NCI-H82 (cell line): ENCODE measurements around the gene PCDHGB5.
"Not testable (repeated sequence)": the region's sequence is repeated elsewhere in the genome, so short reads cannot be mapped to it uniquely, and the experiment has no call there.

ENCODE experiments used
- DNase-seq: peaks from one replicate; lab custom pipeline; 2025; lab: John Stamatoyannopoulos, UW

Gene PCDHGB5

GRCh38 chr5:141412854-141413539 lies 15.2 kb downstream of the PCDHGB5 start, which contains the start of gene PCDHGA10:
TSS of gene PCDHGA10 (plus strand) at chr5:141412987. CDS start at chr5:141413176, 189 bp downstream.
- DNase-seq = peak; percentile 47

DNA sequence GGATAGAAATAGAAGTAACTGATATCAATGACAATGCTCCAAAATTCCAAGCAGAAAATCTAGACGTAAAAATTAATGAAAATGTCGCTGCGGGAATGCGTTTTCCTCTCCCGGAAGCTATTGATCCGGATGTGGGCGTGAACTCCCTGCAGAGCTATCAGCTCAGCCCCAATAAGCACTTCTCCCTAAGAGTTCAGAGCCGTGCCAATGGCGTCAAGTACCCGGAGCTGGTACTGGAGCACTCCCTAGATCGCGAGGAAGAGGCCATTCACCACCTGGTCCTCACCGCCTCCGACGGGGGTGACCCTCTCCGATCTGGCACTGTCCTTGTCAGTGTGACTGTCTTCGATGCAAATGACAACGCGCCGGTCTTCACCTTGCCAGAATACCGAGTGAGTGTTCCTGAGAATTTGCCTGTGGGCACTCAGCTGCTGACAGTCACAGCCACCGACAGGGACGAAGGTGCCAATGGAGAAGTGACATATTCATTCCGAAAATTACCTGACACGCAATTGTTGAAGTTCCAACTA lies 15.9 kb downstream of the PCDHGB5 start:
- DNase-seq = no peak

DNA sequence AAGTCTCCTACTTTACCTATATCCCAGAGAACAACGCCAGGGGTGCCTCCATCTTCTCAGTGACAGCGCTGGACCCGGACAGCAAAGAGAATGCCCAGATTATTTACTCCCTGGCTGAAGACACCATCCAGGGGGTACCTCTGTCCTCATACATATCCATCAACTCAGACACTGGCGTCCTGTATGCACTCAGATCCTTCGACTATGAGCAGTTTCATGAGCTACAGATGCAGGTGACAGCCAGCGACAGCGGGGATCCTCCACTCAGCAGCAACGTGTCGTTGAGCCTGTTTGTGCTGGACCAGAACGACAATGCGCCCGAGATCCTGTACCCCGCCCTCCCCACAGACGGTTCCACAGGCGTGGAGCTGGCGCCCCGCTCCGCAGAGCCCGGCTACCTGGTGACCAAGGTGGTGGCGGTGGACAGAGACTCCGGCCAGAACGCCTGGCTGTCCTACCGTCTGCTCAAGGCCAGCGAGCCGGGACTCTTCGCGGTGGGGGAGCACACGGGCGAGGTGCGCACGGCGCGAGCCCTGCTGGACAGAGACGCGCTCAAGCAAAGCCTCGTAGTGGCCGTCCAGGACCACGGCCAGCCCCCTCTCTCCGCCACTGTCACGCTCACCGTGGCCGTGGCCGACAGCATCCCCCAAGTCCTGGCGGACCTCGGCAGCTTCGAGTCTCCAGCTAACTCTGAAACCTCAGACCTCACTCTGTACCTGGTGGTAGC lies 17.0 kb downstream of the PCDHGB5 start:
- not testable (repeated sequence) for DNase-seq

DNA sequence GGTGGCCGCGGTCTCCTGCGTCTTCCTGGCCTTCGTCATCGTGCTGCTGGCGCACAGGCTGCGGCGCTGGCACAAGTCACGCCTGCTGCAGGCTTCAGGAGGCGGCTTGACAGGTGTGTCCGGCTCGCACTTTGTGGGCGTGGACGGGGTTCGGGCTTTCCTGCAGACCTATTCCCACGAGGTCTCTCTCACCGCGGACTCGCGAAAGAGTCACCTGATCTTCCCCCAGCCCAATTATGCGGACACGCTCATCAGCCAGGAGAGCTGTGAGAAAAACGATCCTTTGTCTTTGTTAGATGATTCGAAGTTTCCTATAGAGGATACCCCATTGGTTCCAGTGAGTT lies 17.5 kb downstream of the PCDHGB5 start:
- not testable (repeated sequence) for DNase-seq

DNA sequence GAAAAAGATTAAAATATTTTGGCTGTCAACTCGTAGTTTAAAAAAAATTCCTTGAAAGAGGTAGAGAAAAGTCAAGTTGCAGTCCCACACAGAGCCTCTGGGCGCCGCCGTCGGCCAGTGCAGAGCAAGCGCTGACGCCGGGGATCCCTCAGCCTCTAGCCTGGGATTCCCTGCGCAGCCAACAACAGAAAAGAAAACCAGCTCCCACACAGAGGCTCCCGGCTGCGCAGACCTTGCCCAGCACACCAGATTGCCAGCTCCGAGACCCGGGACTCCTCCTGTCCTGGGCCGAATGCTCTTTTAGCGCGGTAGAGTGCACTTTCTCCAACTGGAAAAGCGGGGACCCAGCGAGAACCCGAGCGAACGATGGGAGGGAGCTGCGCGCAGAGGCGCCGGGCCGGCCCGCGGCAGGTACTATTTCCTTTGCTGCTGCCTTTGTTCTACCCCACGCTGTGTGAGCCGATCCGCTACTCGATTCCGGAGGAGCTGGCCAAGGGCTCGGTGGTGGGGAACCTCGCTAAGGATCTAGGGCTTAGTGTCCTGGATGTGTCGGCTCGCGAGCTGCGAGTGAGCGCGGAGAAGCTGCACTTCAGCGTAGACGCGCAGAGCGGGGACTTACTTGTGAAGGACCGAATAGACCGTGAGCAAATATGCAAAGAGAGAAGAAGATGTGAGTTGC lies 19.9 kb downstream of the PCDHGB5 start, which contains the start of gene PCDHGB7:
TSS of gene PCDHGB7 (plus strand) at position 184 of the 679 bp plus-strand sequence. CDS start at position 367, 183 bp downstream.
- DNase-seq = peak; percentile 27

DNA sequence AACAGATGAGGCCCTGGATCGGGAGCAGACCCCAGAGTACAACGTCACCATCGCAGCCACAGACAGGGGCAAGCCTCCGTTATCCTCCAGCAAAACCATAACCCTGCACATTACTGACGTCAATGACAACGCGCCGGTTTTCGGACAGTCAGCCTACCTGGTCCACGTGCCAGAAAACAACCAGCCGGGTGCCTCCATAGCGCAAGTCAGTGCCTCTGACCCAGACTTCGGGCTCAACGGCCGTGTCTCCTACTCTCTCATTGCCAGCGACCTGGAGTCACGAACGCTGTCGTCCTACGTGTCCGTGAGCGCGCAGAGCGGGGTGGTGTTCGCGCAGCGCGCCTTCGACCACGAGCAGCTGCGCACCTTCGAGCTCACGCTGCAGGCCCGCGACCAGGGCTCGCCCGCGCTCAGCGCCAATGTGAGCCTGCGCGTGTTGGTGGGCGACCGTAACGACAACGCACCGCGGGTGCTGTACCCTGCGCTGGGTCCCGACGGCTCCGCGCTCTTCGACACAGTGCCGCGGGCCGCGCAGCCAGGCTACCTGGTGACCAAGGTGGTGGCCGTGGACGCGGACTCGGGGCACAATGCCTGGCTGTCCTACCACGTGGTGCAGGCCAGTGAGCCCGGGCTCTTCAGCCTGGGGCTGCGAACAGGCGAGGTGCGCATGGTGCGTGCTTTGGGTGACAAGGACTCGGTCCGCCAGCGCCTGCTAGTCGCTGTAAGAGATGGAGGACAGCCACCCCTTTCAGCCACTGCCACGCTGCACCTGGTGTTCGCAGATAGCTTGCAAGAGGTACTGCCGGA lies 21.5 kb downstream of the PCDHGB5 start:
- no peak for DNase-seq

DNA sequence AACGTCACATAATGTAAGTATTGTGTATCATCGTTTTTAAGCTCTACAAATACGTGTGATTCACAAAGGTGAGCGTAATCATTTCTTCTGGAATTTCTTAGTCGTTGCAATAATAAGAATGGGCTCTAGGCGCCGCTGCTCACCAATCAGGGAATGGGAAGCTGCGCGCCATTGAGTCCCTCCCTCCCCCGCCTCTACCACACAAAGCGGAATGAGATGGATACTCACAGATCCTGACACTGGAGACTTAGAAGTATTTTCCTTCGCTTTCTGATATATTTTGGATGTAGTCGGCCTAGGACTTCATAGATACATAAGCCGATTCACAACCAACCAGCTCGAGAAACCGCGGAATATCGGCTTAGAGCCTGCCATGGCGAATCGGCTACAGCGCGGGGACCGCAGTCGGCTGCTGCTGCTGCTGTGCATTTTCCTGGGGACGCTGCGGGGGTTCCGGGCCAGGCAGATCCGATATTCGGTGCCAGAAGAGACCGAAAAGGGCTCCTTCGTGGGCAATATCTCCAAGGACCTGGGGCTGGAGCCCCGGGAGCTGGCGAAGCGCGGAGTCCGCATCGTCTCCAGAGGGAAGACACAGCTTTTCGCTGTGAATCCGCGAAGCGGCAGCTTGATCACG lies 23.2 kb downstream of the PCDHGB5 start, which contains the start of gene PCDHGA11:
TSS of gene PCDHGA11 (plus strand) at position 197 of the 634 bp plus-strand sequence. CDS start at position 374, 177 bp downstream.
- peak; percentile 9 for DNase-seq

GRCh38 chr5:141421489-141421855 lies 23.7 kb downstream of the PCDHGB5 start:
- no peak for DNase-seq

DNA sequence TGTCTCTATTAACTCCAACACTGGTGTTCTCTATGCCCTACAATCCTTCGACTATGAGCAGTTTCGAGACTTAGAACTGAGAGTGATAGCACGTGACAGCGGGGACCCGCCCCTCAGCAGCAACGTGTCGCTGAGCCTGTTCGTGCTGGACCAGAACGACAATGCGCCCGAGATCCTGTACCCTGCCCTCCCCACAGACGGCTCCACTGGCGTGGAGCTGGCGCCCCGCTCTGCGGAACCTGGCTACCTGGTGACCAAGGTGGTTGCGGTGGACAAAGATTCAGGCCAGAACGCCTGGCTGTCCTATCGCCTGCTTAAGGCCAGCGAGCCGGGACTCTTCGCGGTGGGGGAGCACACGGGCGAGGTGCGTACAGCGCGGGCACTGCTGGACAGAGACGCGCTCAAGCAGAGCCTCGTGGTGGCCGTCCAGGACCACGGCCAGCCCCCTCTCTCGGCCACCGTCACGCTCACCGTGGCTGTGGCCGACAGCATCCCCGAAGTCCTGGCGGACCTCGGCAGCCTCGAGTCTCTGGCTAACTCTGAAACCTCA lies 25.1 kb downstream of the PCDHGB5 start:
- DNase-seq = no peak

GRCh38 chr5:141427783-141428426 lies 30.2 kb downstream of the PCDHGB5 start:
- no peak for DNase-seq

DNA sequence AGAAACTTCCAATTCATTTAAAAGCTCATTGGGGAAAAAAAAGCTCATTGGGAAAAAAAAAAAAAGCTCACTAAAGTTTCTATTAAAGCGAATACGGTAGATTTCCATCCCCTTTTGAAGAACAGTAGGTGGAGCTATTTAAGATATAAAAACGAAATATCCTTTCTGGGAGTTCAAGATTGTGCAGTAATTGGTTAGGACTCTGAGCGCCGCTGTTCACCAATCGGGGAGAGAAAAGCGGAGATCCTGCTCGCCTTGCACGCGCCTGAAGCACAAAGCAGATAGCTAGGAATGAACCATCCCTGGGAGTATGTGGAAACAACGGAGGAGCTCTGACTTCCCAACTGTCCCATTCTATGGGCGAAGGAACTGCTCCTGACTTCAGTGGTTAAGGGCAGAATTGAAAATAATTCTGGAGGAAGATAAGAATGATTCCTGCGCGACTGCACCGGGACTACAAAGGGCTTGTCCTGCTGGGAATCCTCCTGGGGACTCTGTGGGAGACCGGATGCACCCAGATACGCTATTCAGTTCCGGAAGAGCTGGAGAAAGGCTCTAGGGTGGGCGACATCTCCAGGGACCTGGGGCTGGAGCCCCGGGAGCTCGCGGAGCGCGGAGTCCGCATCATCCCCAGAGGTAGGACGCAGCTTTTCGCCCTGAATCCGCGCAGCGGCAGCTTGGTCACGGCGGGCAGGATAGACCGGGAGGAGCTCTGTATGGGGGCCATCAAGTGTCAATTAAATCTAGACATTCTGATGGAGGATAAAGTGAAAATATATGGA lies 32.8 kb downstream of the PCDHGB5 start, which contains the start of gene PCDHGA12:
TSS of gene PCDHGA12 (plus strand) at position 176 of the 782 bp plus-strand sequence. CDS start at position 429, 253 bp downstream.
- no peak for DNase-seq

- DNase-seq = no peak
Measured at GRCh38 chr5:141431286-141431685, 33.5 kb downstream of the PCDHGB5 start.

GRCh38 chr5:141432308-141432707 lies 34.6 kb downstream of the PCDHGB5 start:
- DNase-seq = not testable (repeated sequence)

GRCh38 chr5:141432726-141433125 lies 35.0 kb downstream of the PCDHGB5 start:
- not testable (repeated sequence) for DNase-seq

- DNase-seq = no peak
Measured at GRCh38 chr5:141434006-141434405, 36.3 kb downstream of the PCDHGB5 start.

DNA sequence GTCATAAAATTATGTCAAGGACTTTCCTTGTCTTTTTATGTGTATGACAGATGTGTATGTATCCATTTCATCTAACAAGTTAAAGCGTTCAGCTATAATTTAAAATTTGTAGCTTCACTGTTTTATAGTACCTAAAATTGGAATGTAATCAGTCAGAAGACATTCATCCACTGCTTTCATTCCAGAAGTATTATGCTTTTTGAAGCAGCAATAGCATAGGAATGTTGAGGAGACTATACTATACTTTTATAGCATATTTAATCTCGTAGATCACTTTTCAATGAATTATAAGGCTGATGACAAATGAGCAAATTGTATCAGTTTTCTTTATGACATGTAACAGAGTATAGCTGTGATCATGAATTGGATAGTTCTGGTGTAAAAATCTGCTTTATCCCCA lies 39.5 kb downstream of the PCDHGB5 start:
- no peak for DNase-seq

GRCh38 chr5:141439411-141440141 lies 41.8 kb downstream of the PCDHGB5 start:
- no peak for DNase-seq

DNA sequence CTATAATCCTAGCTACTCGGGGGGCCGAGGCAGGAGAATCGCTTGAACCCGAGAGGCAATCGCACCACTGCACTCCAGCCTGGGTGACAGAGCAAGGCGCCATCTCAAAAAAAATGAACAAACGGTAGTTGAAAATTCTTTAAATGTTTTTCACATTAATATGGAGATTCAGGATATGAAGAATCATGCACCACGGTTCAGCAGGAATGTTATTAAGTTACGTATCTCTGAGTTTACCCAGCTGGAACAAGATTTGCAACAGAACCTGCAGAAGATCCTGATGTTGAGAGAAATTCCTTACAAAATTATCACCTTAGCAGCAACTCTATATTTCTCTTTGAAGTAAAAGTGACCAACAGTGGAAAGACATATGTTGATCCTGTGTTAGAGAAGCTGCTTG lies 42.6 kb downstream of the PCDHGB5 start:
- DNase-seq = no peak
